ENCODE measurements around the gene COL9A2.

DNA sequence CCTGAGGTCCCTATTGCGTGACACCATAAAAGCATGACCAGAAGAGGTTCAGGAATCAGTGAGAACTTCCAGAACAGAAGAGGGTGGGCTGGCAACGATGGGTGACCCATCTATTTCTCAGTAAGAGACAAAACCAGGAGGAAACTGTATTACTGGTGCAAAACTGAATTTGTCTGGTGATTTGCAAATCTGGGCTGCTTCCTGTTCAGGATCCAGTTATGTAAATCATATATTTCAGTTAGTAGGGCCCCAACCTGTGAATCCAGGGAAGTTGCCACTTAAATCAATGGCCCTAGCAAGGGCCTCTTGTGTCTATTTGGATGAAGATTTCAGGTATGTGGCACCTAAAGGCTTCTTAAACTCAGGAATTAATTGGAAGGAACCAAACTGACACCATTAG is 33.3 kb upstream of the COL9A2 start:
- TF ChIP-seq, protein P1, sequence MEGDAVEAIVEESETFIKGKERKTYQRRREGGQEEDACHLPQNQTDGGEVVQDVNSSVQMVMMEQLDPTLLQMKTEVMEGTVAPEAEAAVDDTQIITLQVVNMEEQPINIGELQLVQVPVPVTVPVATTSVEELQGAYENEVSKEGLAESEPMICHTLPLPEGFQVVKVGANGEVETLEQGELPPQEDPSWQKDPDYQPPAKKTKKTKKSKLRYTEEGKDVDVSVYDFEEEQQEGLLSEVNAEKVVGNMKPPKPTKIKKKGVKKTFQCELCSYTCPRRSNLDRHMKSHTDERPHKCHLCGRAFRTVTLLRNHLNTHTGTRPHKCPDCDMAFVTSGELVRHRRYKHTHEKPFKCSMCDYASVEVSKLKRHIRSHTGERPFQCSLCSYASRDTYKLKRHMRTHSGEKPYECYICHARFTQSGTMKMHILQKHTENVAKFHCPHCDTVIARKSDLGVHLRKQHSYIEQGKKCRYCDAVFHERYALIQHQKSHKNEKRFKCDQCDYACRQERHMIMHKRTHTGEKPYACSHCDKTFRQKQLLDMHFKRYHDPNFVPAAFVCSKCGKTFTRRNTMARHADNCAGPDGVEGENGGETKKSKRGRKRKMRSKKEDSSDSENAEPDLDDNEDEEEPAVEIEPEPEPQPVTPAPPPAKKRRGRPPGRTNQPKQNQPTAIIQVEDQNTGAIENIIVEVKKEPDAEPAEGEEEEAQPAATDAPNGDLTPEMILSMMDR (IDR thresholded peaks at IDR 0.05): no peak
- TF ChIP-seq POLR2A (IDR thresholded peaks at IDR 0.05): no peak
